ENCODE results near the gene GPD1L.

DNA sequence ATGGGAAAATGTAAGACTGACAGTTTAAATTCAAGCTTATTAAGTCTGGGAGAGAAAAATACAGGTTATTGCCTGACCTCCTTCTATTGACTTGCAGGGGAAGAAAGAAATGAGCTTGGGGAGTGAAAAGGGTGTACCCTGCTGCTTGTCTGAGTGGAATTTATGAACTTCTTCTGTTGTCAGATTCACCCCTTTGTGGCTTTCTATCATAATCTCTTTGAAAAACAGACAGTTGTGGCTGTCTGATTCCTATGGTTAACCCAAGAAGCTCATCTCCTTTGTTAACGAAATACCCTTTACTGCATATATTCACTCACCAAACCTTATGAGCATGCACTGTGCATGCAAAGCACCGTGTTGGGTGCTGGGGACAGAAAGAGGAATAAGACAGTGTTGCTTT is 22.5 kb downstream of the GPD1L start:
- TF ChIP-seq, protein P1, sequence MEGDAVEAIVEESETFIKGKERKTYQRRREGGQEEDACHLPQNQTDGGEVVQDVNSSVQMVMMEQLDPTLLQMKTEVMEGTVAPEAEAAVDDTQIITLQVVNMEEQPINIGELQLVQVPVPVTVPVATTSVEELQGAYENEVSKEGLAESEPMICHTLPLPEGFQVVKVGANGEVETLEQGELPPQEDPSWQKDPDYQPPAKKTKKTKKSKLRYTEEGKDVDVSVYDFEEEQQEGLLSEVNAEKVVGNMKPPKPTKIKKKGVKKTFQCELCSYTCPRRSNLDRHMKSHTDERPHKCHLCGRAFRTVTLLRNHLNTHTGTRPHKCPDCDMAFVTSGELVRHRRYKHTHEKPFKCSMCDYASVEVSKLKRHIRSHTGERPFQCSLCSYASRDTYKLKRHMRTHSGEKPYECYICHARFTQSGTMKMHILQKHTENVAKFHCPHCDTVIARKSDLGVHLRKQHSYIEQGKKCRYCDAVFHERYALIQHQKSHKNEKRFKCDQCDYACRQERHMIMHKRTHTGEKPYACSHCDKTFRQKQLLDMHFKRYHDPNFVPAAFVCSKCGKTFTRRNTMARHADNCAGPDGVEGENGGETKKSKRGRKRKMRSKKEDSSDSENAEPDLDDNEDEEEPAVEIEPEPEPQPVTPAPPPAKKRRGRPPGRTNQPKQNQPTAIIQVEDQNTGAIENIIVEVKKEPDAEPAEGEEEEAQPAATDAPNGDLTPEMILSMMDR (IDR thresholded peaks at IDR 0.05) = no peak
- no peak for TF ChIP-seq POLR2A (IDR thresholded peaks at IDR 0.05)

Measured in lower leg skin (tissue), 3 donors.